SK-N-MC (cell line): ENCODE measurements around the gene LAMC2.

Source experiments
- EZH2 ChIP-seq: fragments of 200-600 bp; sonication (generic); IDR thresholded peaks from one replicate; pipeline ENCODE4 v1.6.1; 2017; ENCODE audit warnings: antibody characterized with exemption
- POLR2AphosphoS5 ChIP-seq: IDR thresholded peaks from 2 replicates; pipeline ENCODE4 v1.6.1; 2012; ENCODE audit warnings: mild to moderate bottlenecking, low read depth, low read length, borderline replicate concordance

GRCh38 chr1:183163316-183163715 lies 22.7 kb upstream of the LAMC2 start:
- TF ChIP-seq EZH2 (no peak), POLR2AphosphoS5 (no peak)
